ENCODE results near the gene TMEM37. TPM values are rescaled to one million over a fixed set of nuclear protein-coding genes. Genes with fewer than 3 reads are reported as not detected.

TMEM37 gene
- total and polyA plus RNA-seq, 2 of the 13 experiments (the other 11 are each of a cell fraction or from before 2014, with no cell fraction given), result 37.7 to 115 TPM

GRCh38 chr2:119425620-119426395, 5.8 kb upstream of the TMEM37 start (continued):
- no peak for TF ChIP-seq ZSCAN12 (CRISPR knock-in tag; IDR thresholded peaks at IDR 0.05)
- TF ChIP-seq DRAP1 (CRISPR knock-in tag; IDR thresholded peaks at IDR 0.05), result peak; percentile 50; the same call in 1 of the 2 replicates
- no peak for TF ChIP-seq SYNCRIP (IDR thresholded peaks at IDR 0.05; ENCODE audit: insufficient read depth, low read depth, low read length)
- TF ChIP-seq ZBTB26 (CRISPR knock-in tag; IDR thresholded peaks at IDR 0.05; ENCODE audit: borderline replicate concordance), result peak; percentile 59; the same call in 1 of the 2 replicates
- TF ChIP-seq ZNF709 (CRISPR knock-in tag; IDR thresholded peaks at IDR 0.05), result peak; percentile 34; the same call in 1 of the 2 replicates
- no peak for TF ChIP-seq ZNF879 (CRISPR knock-in tag; IDR thresholded peaks at IDR 0.05)
- TF ChIP-seq MAZ (IDR thresholded peaks at IDR 0.05; ENCODE audit: borderline replicate concordance, low read depth, low read length), result peak; percentile 46; the same call in 1 of the 2 replicates
- no peak for TF ChIP-seq MAZ (CRISPR knock-in tag; IDR thresholded peaks at IDR 0.05; ENCODE audit: low read depth)
- TF ChIP-seq WIZ (CRISPR knock-in tag; IDR thresholded peaks at IDR 0.05), result no peak
- TF ChIP-seq ZBTB34 (CRISPR knock-in tag; IDR thresholded peaks at IDR 0.05), result 0 out of 2 replicates have a peak, but pooled peaks have one; percentile 15
- no peak for TF ChIP-seq CBX2 (IDR thresholded peaks at IDR 0.05; ENCODE audit: low read depth, low read length)
- 0 out of 2 replicates have a peak, but pooled peaks have one; percentile 35 for TF ChIP-seq CBX2 (CRISPR knock-in tag; IDR thresholded peaks at IDR 0.05; ENCODE audit: low read depth)
- no peak for TF ChIP-seq ATF5 (CRISPR knock-in tag; IDR thresholded peaks at IDR 0.05; ENCODE audit: low read depth)
- peak; percentile 90 for TF ChIP-seq IKZF5 (CRISPR knock-in tag; IDR thresholded peaks at IDR 0.05)
- peak; percentile 67; the same call in 1 of the 2 replicates for TF ChIP-seq HNRNPL (IDR thresholded peaks at IDR 0.05; ENCODE audit: low read depth, low read length)
- no peak for TF ChIP-seq ZNF431 (CRISPR knock-in tag; IDR thresholded peaks at IDR 0.05; ENCODE audit: borderline replicate concordance, low read depth)
- no peak for TF ChIP-seq ATF6 (CRISPR knock-in tag; conservative IDR thresholded peaks at IDR 0.05)
- TF ChIP-seq THAP7 (CRISPR knock-in tag; IDR thresholded peaks at IDR 0.05), result no peak
- TF ChIP-seq ZNF891 (CRISPR knock-in tag; IDR thresholded peaks at IDR 0.05), result no peak
- no peak for TF ChIP-seq PLSCR1 (CRISPR knock-in tag; IDR thresholded peaks at IDR 0.05; ENCODE audit: borderline replicate concordance)

All from HepG2 (cell line).